Measurements from ENCODE around the gene MED10.

GRCh38 chr5:6354848-6355247 is 23.5 kb downstream of the MED10 start:
- TF ChIP-seq CTCF (IDR thresholded peaks at IDR 0.05; ENCODE audit: extremely low read depth in 1 of 2, insufficient read depth in 1 of 2, low read depth in 1 of 2, low read length in 2 of 2) (no peak), MYC (IDR thresholded peaks at IDR 0.05; ENCODE audit: low read depth, low read length) (no peak), FOS (IDR thresholded peaks at IDR 0.05; ENCODE audit: borderline replicate concordance, insufficient read depth, low read length) (no peak), POLR2AphosphoS5 (IDR thresholded peaks at IDR 0.05; ENCODE audit: insufficient read depth, low read depth, low read length) (no peak), POLR2A (IDR thresholded peaks at IDR 0.05; ENCODE audit: low read depth, low read length) (no peak), MAX (IDR thresholded peaks at IDR 0.05; ENCODE audit: insufficient read depth, insufficient read length) (no peak), EZH2 (IDR thresholded peaks at IDR 0.05; ENCODE audit: borderline replicate concordance, low read depth, low read length, severe bottlenecking) (no peak), JUN (IDR thresholded peaks at IDR 0.05; ENCODE audit: borderline replicate concordance, insufficient read depth, insufficient read length, low read depth) (no peak), GATA2 (IDR thresholded peaks at IDR 0.05; ENCODE audit: insufficient read depth, insufficient read length, low read depth, low read length) (no peak)

Data from endothelial cell of umbilical vein (primary cell).